Astrocyte (in vitro differentiated cells and primary cell): ENCODE measurements around the gene TDG. TPM values are rescaled to one million over a fixed set of nuclear protein-coding genes. Genes with fewer than 3 reads are reported as not detected.

Source experiments
- DNase-seq: peaks from one replicate; pipeline ENCODE4 v3.0.0-alpha.2; 2010; ENCODE audit warnings: low read depth
- FAIRE-seq: peaks from 2 replicates; lab custom pipeline; 2011; peaks lifted over from hg19 to GRCh38; lab: Jason Lieb, UNC
- H2AFZ ChIP-seq: 2 replicates; pipeline ENCODE4 v1.6.0; 2012; ENCODE audit warnings: low read depth, low read length, inconsistent platforms
- H3K27ac ChIP-seq: 2 replicates; pipeline ENCODE4 v1.5.1; 2011; ENCODE audit warnings: low read depth, low read length, inconsistent platforms
- H3K27me3 ChIP-seq: 2 replicates; pipeline ENCODE4 v1.6.0; 2011; ENCODE audit warnings: low read length, inconsistent platforms; ENCODE audit not compliant: insufficient read depth
- H3K36me3 ChIP-seq: 2 replicates; pipeline ENCODE4 v1.5.1; 2011; ENCODE audit warnings: low read length, inconsistent platforms; ENCODE audit not compliant: insufficient read depth
- H3K4me1 ChIP-seq: 2 replicates; pipeline ENCODE4 v1.5.1; 2011; ENCODE audit warnings: low read length, inconsistent platforms; ENCODE audit not compliant: insufficient read depth
- H3K4me2 ChIP-seq: 2 replicates; pipeline ENCODE4 v1.6.0; 2012; ENCODE audit warnings: low read length, inconsistent platforms
- H3K4me3 ChIP-seq: 2 replicates; pipeline ENCODE4 v1.5.1; 2011; ENCODE audit warnings: low read depth, mild to moderate bottlenecking, low read length, inconsistent platforms; ENCODE audit not compliant: insufficient read depth
- H3K79me2 ChIP-seq: 2 replicates; pipeline ENCODE4 v1.6.0; 2012; ENCODE audit warnings: mild to moderate bottlenecking, low read length, inconsistent platforms; ENCODE audit not compliant: insufficient read depth
- H3K9ac ChIP-seq: 2 replicates; pipeline ENCODE4 v1.6.0; 2012; ENCODE audit warnings: mild to moderate bottlenecking, low read length, inconsistent platforms
- H3K9me3 ChIP-seq: 2 replicates; pipeline ENCODE4 v1.5.1; 2012; ENCODE audit warnings: low read depth, mild to moderate bottlenecking, low read length, inconsistent platforms; ENCODE audit not compliant: insufficient read depth
- H4K20me1 ChIP-seq: 2 replicates; pipeline ENCODE4 v1.6.0; 2012; ENCODE audit warnings: low read length, inconsistent platforms; ENCODE audit not compliant: insufficient read depth
- H3K27ac Mint-ChIP-seq: one replicate; pipeline ENCODE4 v1.8.0; 2021; ENCODE audit warnings: mild to moderate bottlenecking, mixed read lengths; ENCODE audit not compliant: unreplicated experiment
- H3K27me3 Mint-ChIP-seq: one replicate; pipeline ENCODE4 v1.8.0; 2021; ENCODE audit warnings: low read depth, mixed read lengths; ENCODE audit not compliant: unreplicated experiment
- H3K36me3 Mint-ChIP-seq: one replicate; pipeline ENCODE4 v1.8.0; 2021; ENCODE audit warnings: low read depth, mixed read lengths; ENCODE audit not compliant: unreplicated experiment
- H3K4me1 Mint-ChIP-seq: one replicate; pipeline ENCODE4 v1.8.0; 2021; ENCODE audit warnings: low read depth, mixed read lengths; ENCODE audit not compliant: unreplicated experiment
- H3K4me3 Mint-ChIP-seq: one replicate; pipeline ENCODE4 v1.8.0; 2021; ENCODE audit warnings: mild to moderate bottlenecking, moderate library complexity, mixed read lengths; ENCODE audit not compliant: unreplicated experiment
- H3K9me3 Mint-ChIP-seq: one replicate; pipeline ENCODE4 v1.8.0; 2021; ENCODE audit warnings: mild to moderate bottlenecking, mixed read lengths; ENCODE audit not compliant: unreplicated experiment
- CTCF ChIP-seq: IDR thresholded peaks from 2 replicates; pipeline ENCODE4 v1.5.1; 2011; ENCODE audit warnings: low read depth, mild to moderate bottlenecking, inconsistent platforms, low read length, moderate library complexity; ENCODE audit not compliant: insufficient read depth
- EZH2 ChIP-seq: IDR thresholded peaks from 2 replicates; pipeline ENCODE4 v1.6.1; 2012; ENCODE audit warnings: mild to moderate bottlenecking, low read length, inconsistent platforms; ENCODE audit not compliant: insufficient read depth
- total RNA-seq: library from RNA; stranded (reverse); gene quantifications from 2 replicates; pipeline ENCODE4 v1.2.1, GENCODE V29; 2021

The TDG gene
- total RNA-seq, 1 donor from 2014 or later, result 49.7 TPM

GRCh38 chr12:103924761-103925641, 40.7 kb upstream of the TDG start:
- H3K27ac Mint-ChIP-seq, result peak overlapping the region; percentile 38
- H3K36me3 ChIP-seq, result no peaks in the 10 kb centered on the region
- no peaks in the 10 kb centered on the region for H3K27me3 ChIP-seq
- H3K9me3 Mint-ChIP-seq, result no peaks in the 10 kb centered on the region
- no peaks in the 10 kb centered on the region for H3K27me3 Mint-ChIP-seq
- peaks cover 14% of the 10 kb centered on the region for H3K4me1 ChIP-seq
- H3K9ac ChIP-seq, result no peak overlapping the region
- DNase-seq (peak; percentile 82), FAIRE-seq (peak; percentile 50)
- no peaks in the 10 kb centered on the region for H3K79me2 ChIP-seq
- no peak overlapping the region for H3K4me3 ChIP-seq
- peaks cover 3% of the 10 kb centered on the region for H3K36me3 Mint-ChIP-seq
- TF ChIP-seq CTCF (no peak), EZH2 (no peak)
- H3K4me1 Mint-ChIP-seq, result peaks cover 6% of the 10 kb centered on the region
- H3K9me3 ChIP-seq, result no peaks in the 10 kb centered on the region
- peak overlapping the region; percentile 59 for H3K4me2 ChIP-seq
- H3K4me3 Mint-ChIP-seq, result no peak overlapping the region
- peak overlapping the region; percentile 17 for H3K27ac ChIP-seq
- no peaks in the 10 kb centered on the region for H4K20me1 ChIP-seq
- peak overlapping the region; percentile 57 for H2AFZ ChIP-seq

GRCh38 chr12:103928682-103929045, 37.0 kb upstream of the TDG start:
- Histone ChIP-seq H3K27ac (peak overlapping the region; percentile 97), H4K20me1 (peaks cover 30% of the 10 kb centered on the region), H3K27me3 (no peaks in the 10 kb centered on the region), H2AFZ (peak overlapping the region; percentile 94), H3K4me1 (peaks cover 22% of the 10 kb centered on the region), H3K4me2 (peak overlapping the region; percentile 89), H3K36me3 (peaks cover 10% of the 10 kb centered on the region), H3K4me3 (peak overlapping the region; percentile 75), H3K9ac (peak overlapping the region; percentile 91), H3K9me3 (no peaks in the 10 kb centered on the region), H3K79me2 (peaks cover 35% of the 10 kb centered on the region)
- peaks cover 9% of the 10 kb centered on the region for H3K4me1 Mint-ChIP-seq
- H3K36me3 Mint-ChIP-seq, result peaks cover 3% of the 10 kb centered on the region
- FAIRE-seq (no peak), DNase-seq (no peak)
- no peaks in the 10 kb centered on the region for H3K9me3 Mint-ChIP-seq
- H3K27ac Mint-ChIP-seq, result peak overlapping the region; percentile 68
- peak overlapping the region; percentile 92 for H3K4me3 Mint-ChIP-seq
- no peaks in the 10 kb centered on the region for H3K27me3 Mint-ChIP-seq
- TF ChIP-seq CTCF (no peak), EZH2 (no peak)
